ENCODE measurements around the gene TMC1.

TMC1 gene

GRCh38 chr9:72627956-72628540 is 106.6 kb downstream of the TMC1 start:
- Histone ChIP-seq H3K4me3 (ENCODE audit: low read length in 2 of 2) (no peak overlapping the region), H3K4me1 (ENCODE audit: control insufficient read depth in 2 of 2, insufficient read depth in 2 of 2, low read length in 2 of 2) (no peaks in the 10 kb centered on the region), H3K9me3 (ENCODE audit: control insufficient read depth in 2 of 2, low read length in 2 of 2) (peaks cover 0 to under 1% of the 10 kb centered on the region in 2 donors), H3K27me3 (ENCODE audit: control insufficient read depth in 2 of 2, insufficient read depth in 2 of 2, low read length in 2 of 2) (no peaks in the 10 kb centered on the region), H3K9ac (ENCODE audit: low read depth in 1 of 2, low read length in 2 of 2) (no peak overlapping the region), H3K36me3 (ENCODE audit: control insufficient read depth in 2 of 2, insufficient read depth in 2 of 2, low read length in 2 of 2) (no peaks in the 10 kb centered on the region), H3K27ac (ENCODE audit: low read depth in 2 of 2, low read length in 2 of 2) (no peak overlapping the region)

GRCh38 chr9:72633966-72634365 is 112.6 kb downstream of the TMC1 start:
- Histone ChIP-seq H3K9ac (ENCODE audit: low read depth in 1 of 2, low read length in 2 of 2) (no peak overlapping the region), H3K27me3 (ENCODE audit: control insufficient read depth in 2 of 2, insufficient read depth in 2 of 2, low read length in 2 of 2) (no peaks in the 10 kb centered on the region), H3K4me3 (ENCODE audit: low read length in 2 of 2) (no peak overlapping the region), H3K4me1 (ENCODE audit: control insufficient read depth in 2 of 2, insufficient read depth in 2 of 2, low read length in 2 of 2) (no peaks in the 10 kb centered on the region), H3K9me3 (ENCODE audit: control insufficient read depth in 2 of 2, low read length in 2 of 2) (peaks cover 4 to 9% of the 10 kb centered on the region in 2 donors), H3K36me3 (ENCODE audit: control insufficient read depth in 2 of 2, insufficient read depth in 2 of 2, low read length in 2 of 2) (no peaks in the 10 kb centered on the region), H3K27ac (ENCODE audit: low read depth in 2 of 2, low read length in 2 of 2) (no peak overlapping the region)

GRCh38 chr9:72635197-72635596 is 113.8 kb downstream of the TMC1 start:
- Histone ChIP-seq H3K9ac (ENCODE audit: low read depth in 1 of 2, low read length in 2 of 2) (no peak overlapping the region), H3K4me3 (ENCODE audit: low read length in 2 of 2) (no peak overlapping the region), H3K9me3 (ENCODE audit: control insufficient read depth in 2 of 2, low read length in 2 of 2) (peaks cover 4 to 9% of the 10 kb centered on the region in 2 donors), H3K27ac (ENCODE audit: low read depth in 2 of 2, low read length in 2 of 2) (no peak overlapping the region), H3K27me3 (ENCODE audit: control insufficient read depth in 2 of 2, insufficient read depth in 2 of 2, low read length in 2 of 2) (no peaks in the 10 kb centered on the region), H3K36me3 (ENCODE audit: control insufficient read depth in 2 of 2, insufficient read depth in 2 of 2, low read length in 2 of 2) (no peaks in the 10 kb centered on the region), H3K4me1 (ENCODE audit: control insufficient read depth in 2 of 2, insufficient read depth in 2 of 2, low read length in 2 of 2) (no peaks in the 10 kb centered on the region)

GRCh38 chr9:72636621-72637020 is 115.2 kb downstream of the TMC1 start:
- Histone ChIP-seq H3K9ac (ENCODE audit: low read depth in 1 of 2, low read length in 2 of 2) (no peak overlapping the region), H3K27ac (ENCODE audit: low read depth in 2 of 2, low read length in 2 of 2) (no peak overlapping the region), H3K4me1 (ENCODE audit: control insufficient read depth in 2 of 2, insufficient read depth in 2 of 2, low read length in 2 of 2) (no peaks in the 10 kb centered on the region), H3K36me3 (ENCODE audit: control insufficient read depth in 2 of 2, insufficient read depth in 2 of 2, low read length in 2 of 2) (no peaks in the 10 kb centered on the region), H3K4me3 (ENCODE audit: low read length in 2 of 2) (no peak overlapping the region), H3K9me3 (ENCODE audit: control insufficient read depth in 2 of 2, low read length in 2 of 2) (peaks cover 4 to 9% of the 10 kb centered on the region in 2 donors), H3K27me3 (ENCODE audit: control insufficient read depth in 2 of 2, insufficient read depth in 2 of 2, low read length in 2 of 2) (no peaks in the 10 kb centered on the region)

GRCh38 chr9:72643651-72644050 is 122.2 kb downstream of the TMC1 start:
- no peak overlapping the region for H3K9ac ChIP-seq (ENCODE audit: low read depth in 1 of 2, low read length in 2 of 2)
- no peaks in the 10 kb centered on the region for H3K9me3 ChIP-seq (ENCODE audit: control insufficient read depth in 2 of 2, low read length in 2 of 2)

GRCh38 chr9:72646061-72646460 is 124.7 kb downstream of the TMC1 start:
- Histone ChIP-seq H3K27me3 (ENCODE audit: control insufficient read depth in 2 of 2, insufficient read depth in 2 of 2, low read length in 2 of 2) (no peaks in the 10 kb centered on the region), H3K4me1 (ENCODE audit: control insufficient read depth in 2 of 2, insufficient read depth in 2 of 2, low read length in 2 of 2) (no peaks in the 10 kb centered on the region), H3K9me3 (ENCODE audit: control insufficient read depth in 2 of 2, low read length in 2 of 2) (no peaks in the 10 kb centered on the region)

More at GRCh38 chr9:72643651-72644050, 122.2 kb downstream of the TMC1 start:
- Histone ChIP-seq H3K4me1 (ENCODE audit: control insufficient read depth in 2 of 2, insufficient read depth in 2 of 2, low read length in 2 of 2) (no peaks in the 10 kb centered on the region), H3K27ac (ENCODE audit: low read depth in 2 of 2, low read length in 2 of 2) (no peak overlapping the region), H3K4me3 (ENCODE audit: low read length in 2 of 2) (no peak overlapping the region), H3K27me3 (ENCODE audit: control insufficient read depth in 2 of 2, insufficient read depth in 2 of 2, low read length in 2 of 2) (no peaks in the 10 kb centered on the region), H3K36me3 (ENCODE audit: control insufficient read depth in 2 of 2, insufficient read depth in 2 of 2, low read length in 2 of 2) (no peaks in the 10 kb centered on the region)

GRCh38 chr9:72648324-72649126 is 127.1 kb downstream of the TMC1 start:
- Histone ChIP-seq H3K36me3 (ENCODE audit: control insufficient read depth in 2 of 2, insufficient read depth in 2 of 2, low read length in 2 of 2) (no peaks in the 10 kb centered on the region), H3K27me3 (ENCODE audit: control insufficient read depth in 2 of 2, insufficient read depth in 2 of 2, low read length in 2 of 2) (no peaks in the 10 kb centered on the region), H3K9me3 (ENCODE audit: control insufficient read depth in 2 of 2, low read length in 2 of 2) (no peaks in the 10 kb centered on the region), H3K27ac (ENCODE audit: low read depth in 2 of 2, low read length in 2 of 2) (no peak overlapping the region), H3K9ac (ENCODE audit: low read depth in 1 of 2, low read length in 2 of 2) (no peak overlapping the region), H3K4me3 (ENCODE audit: low read length in 2 of 2) (no peak overlapping the region), H3K4me1 (ENCODE audit: control insufficient read depth in 2 of 2, insufficient read depth in 2 of 2, low read length in 2 of 2) (no peaks in the 10 kb centered on the region)

More at GRCh38 chr9:72646061-72646460, 124.7 kb downstream of the TMC1 start:
- Histone ChIP-seq H3K4me3 (ENCODE audit: low read length in 2 of 2) (no peak overlapping the region), H3K9ac (ENCODE audit: low read depth in 1 of 2, low read length in 2 of 2) (no peak overlapping the region), H3K27ac (ENCODE audit: low read depth in 2 of 2, low read length in 2 of 2) (no peak overlapping the region), H3K36me3 (ENCODE audit: control insufficient read depth in 2 of 2, insufficient read depth in 2 of 2, low read length in 2 of 2) (no peaks in the 10 kb centered on the region)

GRCh38 chr9:72649127-72649442 is 127.7 kb downstream of the TMC1 start:
- H3K9me3 ChIP-seq (ENCODE audit: control insufficient read depth in 2 of 2, low read length in 2 of 2): no peaks in the 10 kb centered on the region
- no peak overlapping the region for H3K9ac ChIP-seq (ENCODE audit: low read depth in 1 of 2, low read length in 2 of 2)
- H3K27me3 ChIP-seq (ENCODE audit: control insufficient read depth in 2 of 2, insufficient read depth in 2 of 2, low read length in 2 of 2): no peaks in the 10 kb centered on the region
- H3K4me3 ChIP-seq (ENCODE audit: low read length in 2 of 2): no peak overlapping the region
- H3K4me1 ChIP-seq (ENCODE audit: control insufficient read depth in 2 of 2, insufficient read depth in 2 of 2, low read length in 2 of 2): no peaks in the 10 kb centered on the region
- H3K36me3 ChIP-seq (ENCODE audit: control insufficient read depth in 2 of 2, insufficient read depth in 2 of 2, low read length in 2 of 2): no peaks in the 10 kb centered on the region
- H3K27ac ChIP-seq (ENCODE audit: low read depth in 2 of 2, low read length in 2 of 2): no peak overlapping the region

- Histone ChIP-seq H3K9ac (ENCODE audit: low read depth in 1 of 2, low read length in 2 of 2) (no peak overlapping the region), H3K36me3 (ENCODE audit: control insufficient read depth in 2 of 2, insufficient read depth in 2 of 2, low read length in 2 of 2) (no peaks in the 10 kb centered on the region), H3K9me3 (ENCODE audit: control insufficient read depth in 2 of 2, low read length in 2 of 2) (no peaks in the 10 kb centered on the region), H3K27me3 (ENCODE audit: control insufficient read depth in 2 of 2, insufficient read depth in 2 of 2, low read length in 2 of 2) (no peaks in the 10 kb centered on the region), H3K4me1 (ENCODE audit: control insufficient read depth in 2 of 2, insufficient read depth in 2 of 2, low read length in 2 of 2) (no peaks in the 10 kb centered on the region), H3K27ac (ENCODE audit: low read depth in 2 of 2, low read length in 2 of 2) (no peak overlapping the region), H3K4me3 (ENCODE audit: low read length in 2 of 2) (no peak overlapping the region)
These were observed 128.8 kb downstream of the TMC1 start for GRCh38 chr9:72650206-72650605.

GRCh38 chr9:72656021-72656420 is 134.6 kb downstream of the TMC1 start:
- no peaks in the 10 kb centered on the region for H3K9me3 ChIP-seq (ENCODE audit: control insufficient read depth in 2 of 2, low read length in 2 of 2)
- H3K4me3 ChIP-seq (ENCODE audit: low read length in 2 of 2): no peak overlapping the region
- no peak overlapping the region for H3K9ac ChIP-seq (ENCODE audit: low read depth in 1 of 2, low read length in 2 of 2)
- no peak overlapping the region for H3K27ac ChIP-seq (ENCODE audit: low read depth in 2 of 2, low read length in 2 of 2)
- no peaks in the 10 kb centered on the region for H3K36me3 ChIP-seq (ENCODE audit: control insufficient read depth in 2 of 2, insufficient read depth in 2 of 2, low read length in 2 of 2)
- H3K4me1 ChIP-seq (ENCODE audit: control insufficient read depth in 2 of 2, insufficient read depth in 2 of 2, low read length in 2 of 2): no peaks in the 10 kb centered on the region
- no peaks in the 10 kb centered on the region for H3K27me3 ChIP-seq (ENCODE audit: control insufficient read depth in 2 of 2, insufficient read depth in 2 of 2, low read length in 2 of 2)

Measured in mucosa of rectum (tissue), 2 donors.